ENCODE results near the gene SERINC5. TPM values are rescaled to one million over a fixed set of nuclear protein-coding genes. Genes with fewer than 3 reads are reported as not detected.

SERINC5 gene
- total RNA-seq, 6 experiments from 2014 or later = 16.4 to 28.1 (median 19.9) TPM

DNA sequence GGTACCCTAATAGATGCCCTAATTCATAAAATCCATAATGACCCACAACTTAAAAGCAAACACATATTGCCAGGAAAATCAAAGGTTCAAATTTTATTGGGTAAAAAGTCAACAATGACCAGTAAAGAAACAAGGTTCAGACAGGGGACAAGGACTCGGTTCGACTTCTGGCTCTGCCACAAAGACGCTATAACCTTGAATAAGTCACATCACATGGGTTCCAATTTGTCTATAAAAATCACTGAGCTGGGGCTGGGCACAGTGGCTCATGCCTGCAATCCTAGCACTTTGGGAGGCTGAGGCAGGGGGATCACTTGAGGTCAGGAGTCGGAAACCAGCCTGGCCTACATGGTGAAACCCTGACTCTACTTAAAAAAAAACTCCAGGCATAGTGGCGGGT is 80.5 kb downstream of the SERINC5 start:
- peaks cover 10% of the 10 kb centered on the region for H3K36me3 Mint-ChIP-seq (ENCODE audit: low read depth)
- H3K4me3 Mint-ChIP-seq = no peak overlapping the region
- TF ChIP-seq, protein P1, sequence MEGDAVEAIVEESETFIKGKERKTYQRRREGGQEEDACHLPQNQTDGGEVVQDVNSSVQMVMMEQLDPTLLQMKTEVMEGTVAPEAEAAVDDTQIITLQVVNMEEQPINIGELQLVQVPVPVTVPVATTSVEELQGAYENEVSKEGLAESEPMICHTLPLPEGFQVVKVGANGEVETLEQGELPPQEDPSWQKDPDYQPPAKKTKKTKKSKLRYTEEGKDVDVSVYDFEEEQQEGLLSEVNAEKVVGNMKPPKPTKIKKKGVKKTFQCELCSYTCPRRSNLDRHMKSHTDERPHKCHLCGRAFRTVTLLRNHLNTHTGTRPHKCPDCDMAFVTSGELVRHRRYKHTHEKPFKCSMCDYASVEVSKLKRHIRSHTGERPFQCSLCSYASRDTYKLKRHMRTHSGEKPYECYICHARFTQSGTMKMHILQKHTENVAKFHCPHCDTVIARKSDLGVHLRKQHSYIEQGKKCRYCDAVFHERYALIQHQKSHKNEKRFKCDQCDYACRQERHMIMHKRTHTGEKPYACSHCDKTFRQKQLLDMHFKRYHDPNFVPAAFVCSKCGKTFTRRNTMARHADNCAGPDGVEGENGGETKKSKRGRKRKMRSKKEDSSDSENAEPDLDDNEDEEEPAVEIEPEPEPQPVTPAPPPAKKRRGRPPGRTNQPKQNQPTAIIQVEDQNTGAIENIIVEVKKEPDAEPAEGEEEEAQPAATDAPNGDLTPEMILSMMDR (IDR thresholded peaks at IDR 0.05) = no peak
- H3K27ac Mint-ChIP-seq = no peak overlapping the region
- H3K27me3 Mint-ChIP-seq (ENCODE audit: insufficient read depth) = no peaks in the 10 kb centered on the region
- peaks cover 9% of the 10 kb centered on the region for H3K4me1 Mint-ChIP-seq (ENCODE audit: low read depth)
- DNase-seq = no peak
- no peaks in the 10 kb centered on the region for H3K9me3 Mint-ChIP-seq

DNA sequence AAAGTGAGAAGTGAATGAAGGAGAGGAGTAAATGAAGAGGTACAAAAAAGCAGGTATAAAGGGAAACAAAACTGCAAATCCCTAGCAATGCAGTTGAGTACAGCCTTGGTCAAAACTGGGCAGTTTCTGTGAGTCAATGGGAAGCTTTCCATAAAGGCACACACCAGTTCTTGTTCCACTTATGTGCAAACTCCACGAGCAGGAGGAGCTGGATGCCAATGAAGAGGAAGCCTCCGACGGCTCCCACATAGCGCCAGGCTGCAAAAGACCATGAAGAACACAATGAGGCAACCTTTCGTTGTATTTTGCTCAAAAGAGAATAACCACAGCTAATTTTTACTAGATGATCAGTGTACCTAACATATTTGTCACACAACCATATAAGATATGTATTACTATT is 81.1 kb downstream of the SERINC5 start:
- Mint-ChIP-seq H3K4me3 (no peak overlapping the region), H3K4me1 (ENCODE audit: low read depth) (peaks cover 9% of the 10 kb centered on the region), H3K9me3 (no peaks in the 10 kb centered on the region), H3K27me3 (ENCODE audit: insufficient read depth) (no peaks in the 10 kb centered on the region), H3K36me3 (ENCODE audit: low read depth) (peaks cover 15% of the 10 kb centered on the region), H3K27ac (no peak overlapping the region)
- TF ChIP-seq, protein P1 (IDR thresholded peaks at IDR 0.05) = no peak
- no peak for DNase-seq

GRCh38 chr5:80172067-80172695 is 83.7 kb downstream of the SERINC5 start:
- TF ChIP-seq, protein P1 (IDR thresholded peaks at IDR 0.05) = no peak
- Mint-ChIP-seq H3K27ac (0 out of 2 replicates have a peak overlapping the region, but pooled peaks have one; percentile 35), H3K9me3 (no peaks in the 10 kb centered on the region), H3K4me1 (ENCODE audit: low read depth) (peaks cover 9% of the 10 kb centered on the region), H3K27me3 (ENCODE audit: insufficient read depth) (no peaks in the 10 kb centered on the region), H3K36me3 (ENCODE audit: low read depth) (peaks cover 15% of the 10 kb centered on the region), H3K4me3 (no peak overlapping the region)
- no peak for DNase-seq

GRCh38 chr5:80170117-80170535 is 85.7 kb downstream of the SERINC5 start:
- TF ChIP-seq, protein P1 (IDR thresholded peaks at IDR 0.05) = no peak
- no peak overlapping the region for H3K4me3 Mint-ChIP-seq
- no peaks in the 10 kb centered on the region for H3K27me3 Mint-ChIP-seq (ENCODE audit: insufficient read depth)
- H3K9me3 Mint-ChIP-seq = no peaks in the 10 kb centered on the region
- H3K36me3 Mint-ChIP-seq (ENCODE audit: low read depth) = peaks cover 15% of the 10 kb centered on the region
- peaks cover 9% of the 10 kb centered on the region for H3K4me1 Mint-ChIP-seq (ENCODE audit: low read depth)
- H3K27ac Mint-ChIP-seq = no peak overlapping the region
- DNase-seq = no peak

DNA sequence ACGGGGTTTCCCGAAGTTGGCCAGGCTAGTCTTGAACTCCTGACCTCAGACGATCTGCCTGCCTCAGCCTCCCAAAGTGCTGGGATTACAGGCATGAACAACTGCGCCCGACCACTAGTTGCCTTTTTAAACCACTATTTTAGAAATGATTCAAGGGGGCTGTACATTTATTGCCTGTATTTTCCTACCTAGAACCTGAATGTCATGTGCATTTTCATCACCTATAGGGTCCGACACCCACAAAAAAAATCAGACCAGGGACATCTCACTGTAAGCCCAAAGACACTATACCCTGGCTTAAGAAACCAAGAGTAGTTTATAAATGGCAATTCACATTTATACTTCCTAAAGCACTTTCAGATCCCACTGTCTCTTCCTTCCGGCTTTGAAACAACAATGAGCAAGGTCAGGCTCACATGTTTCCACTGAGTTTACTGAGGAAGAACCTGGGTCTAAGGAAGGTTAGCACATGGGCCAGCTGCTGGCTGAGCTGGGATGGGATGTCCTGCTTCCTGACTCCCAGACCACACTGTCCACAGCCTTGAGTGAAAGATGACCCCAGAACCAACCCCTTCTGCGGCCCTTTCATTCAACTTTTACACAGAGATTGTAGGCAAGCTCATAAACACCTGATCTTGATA is 87.3 kb downstream of the SERINC5 start:
- H3K4me1 Mint-ChIP-seq (ENCODE audit: low read depth) = peaks cover 9% of the 10 kb centered on the region
- no peaks in the 10 kb centered on the region for H3K27me3 Mint-ChIP-seq (ENCODE audit: insufficient read depth)
- peaks cover 17% of the 10 kb centered on the region; the same call in 1 of the 2 replicates for H3K36me3 Mint-ChIP-seq (ENCODE audit: low read depth)
- no peak overlapping the region for H3K27ac Mint-ChIP-seq
- no peak for DNase-seq
- TF ChIP-seq, protein P1 (IDR thresholded peaks at IDR 0.05) = no peak
- H3K4me3 Mint-ChIP-seq = no peak overlapping the region
- H3K9me3 Mint-ChIP-seq = no peaks in the 10 kb centered on the region
